ENCODE measurements around the gene CAMP.
A peak's percentile ranks its signal among the peaks of the same experiment; 100 is the strongest.
"Not testable (repeated sequence)": the region's sequence is repeated elsewhere in the genome, so short reads cannot be mapped to it uniquely, and the experiment has no call there.

CAMP gene

GRCh38 chr3:48222616-48223513 is at the start of gene CAMP:
TSS of gene CAMP (plus strand) at chr3:48223495. CDS start at chr3:48223512, 17 bp downstream.
- DNase-seq (ENCODE audit: low read depth in 2 of 3, low spot score in 1 of 3): no peak

- DNase-seq (ENCODE audit: low read depth in 2 of 3, low spot score in 1 of 3): no peak
These were observed 45.2 kb upstream of the CAMP start for GRCh38 chr3:48178072-48178471.

DNA sequence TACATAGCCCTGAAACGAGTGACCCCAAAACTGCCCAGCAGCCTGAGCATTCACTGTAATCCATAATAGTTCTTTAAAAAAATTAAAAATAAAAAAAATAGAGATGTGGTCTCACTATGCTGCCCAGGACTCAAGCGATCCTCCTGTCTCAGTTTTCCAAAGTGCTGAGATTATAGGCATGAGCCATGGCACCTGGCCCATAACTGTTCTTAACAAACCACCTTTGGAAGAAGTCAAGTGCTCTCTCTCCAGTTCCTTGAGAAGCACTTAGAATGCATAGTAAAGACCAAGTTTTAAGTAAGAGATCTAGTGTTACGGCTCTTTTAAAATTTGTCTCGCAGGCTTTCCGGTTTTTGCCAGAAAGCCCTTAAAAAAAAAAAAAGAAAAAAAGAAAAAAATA is 43.3 kb upstream of the CAMP start:
- DNase-seq (ENCODE audit: low read depth in 2 of 3, low spot score in 1 of 3): no peak

- no peak for DNase-seq (ENCODE audit: low read depth in 2 of 3, low spot score in 1 of 3)
These were observed 42.6 kb upstream of the CAMP start for GRCh38 chr3:48180531-48181253.

DNA sequence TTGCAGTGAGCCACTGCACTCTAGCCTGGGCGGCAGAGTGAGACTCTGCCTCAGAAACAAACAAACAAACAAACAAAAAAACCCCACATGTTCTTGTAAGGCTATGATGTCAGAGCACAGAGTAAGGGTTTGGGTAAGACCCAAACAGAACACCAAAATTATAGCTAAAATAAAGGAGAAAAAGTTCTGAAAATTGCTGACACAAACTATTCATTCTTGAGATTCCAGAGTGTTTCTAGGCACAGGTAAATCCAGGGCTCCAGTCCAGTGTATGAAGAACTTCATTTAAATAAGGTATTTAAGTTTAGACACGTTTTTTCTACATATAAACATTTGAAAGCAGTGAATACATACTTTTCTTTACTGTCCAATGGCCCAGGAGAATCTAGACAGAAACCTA is 39.0 kb upstream of the CAMP start:
- no peak for DNase-seq (ENCODE audit: low read depth in 2 of 3, low spot score in 1 of 3)

GRCh38 chr3:48185129-48185528 is 38.2 kb upstream of the CAMP start:
- DNase-seq (ENCODE audit: low read depth in 2 of 3, low spot score in 1 of 3): no peak

DNA sequence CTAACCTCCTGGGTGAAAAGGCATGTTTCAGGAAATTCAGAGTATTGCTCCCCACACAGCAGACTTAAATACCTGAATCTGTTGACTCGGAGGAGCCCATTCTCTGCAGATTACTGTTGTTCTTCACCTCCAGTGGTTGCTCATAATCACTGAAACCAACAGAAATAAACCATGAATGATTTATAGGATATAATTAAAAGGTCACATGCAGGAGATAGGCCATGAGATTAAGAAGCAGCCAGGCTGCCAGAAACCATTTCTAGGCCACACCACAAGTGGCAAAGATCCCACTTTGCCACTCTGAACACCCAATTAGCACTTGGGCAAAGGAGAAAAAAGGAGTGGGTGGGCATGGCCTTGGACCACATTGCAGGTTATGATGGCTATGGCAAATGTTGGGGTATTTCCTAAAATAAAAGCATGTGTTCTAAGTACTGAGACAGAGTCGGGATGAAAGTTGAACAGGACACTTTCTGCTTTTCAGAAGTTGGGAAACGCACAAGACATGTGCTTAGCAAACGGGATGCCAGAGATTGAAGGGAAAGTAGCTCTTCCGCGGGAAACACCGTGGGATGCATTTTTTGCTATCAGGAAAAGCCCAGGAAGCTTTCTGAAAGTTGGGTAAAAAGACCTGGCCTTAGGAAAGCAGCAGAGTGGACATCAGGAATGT is 36.5 kb upstream of the CAMP start:
- DNase-seq (ENCODE audit: low read depth in 2 of 3, low spot score in 1 of 3): no peak

GRCh38 chr3:48187301-48187578 is 36.1 kb upstream of the CAMP start:
- DNase-seq (ENCODE audit: low read depth in 2 of 3, low spot score in 1 of 3): no peak

- DNase-seq (ENCODE audit: low read depth in 2 of 3, low spot score in 1 of 3): peak in 2 of 3 donors; percentile 11 to 33
These were observed 35.6 kb upstream of the CAMP start for GRCh38 chr3:48187579-48188265.

DNA sequence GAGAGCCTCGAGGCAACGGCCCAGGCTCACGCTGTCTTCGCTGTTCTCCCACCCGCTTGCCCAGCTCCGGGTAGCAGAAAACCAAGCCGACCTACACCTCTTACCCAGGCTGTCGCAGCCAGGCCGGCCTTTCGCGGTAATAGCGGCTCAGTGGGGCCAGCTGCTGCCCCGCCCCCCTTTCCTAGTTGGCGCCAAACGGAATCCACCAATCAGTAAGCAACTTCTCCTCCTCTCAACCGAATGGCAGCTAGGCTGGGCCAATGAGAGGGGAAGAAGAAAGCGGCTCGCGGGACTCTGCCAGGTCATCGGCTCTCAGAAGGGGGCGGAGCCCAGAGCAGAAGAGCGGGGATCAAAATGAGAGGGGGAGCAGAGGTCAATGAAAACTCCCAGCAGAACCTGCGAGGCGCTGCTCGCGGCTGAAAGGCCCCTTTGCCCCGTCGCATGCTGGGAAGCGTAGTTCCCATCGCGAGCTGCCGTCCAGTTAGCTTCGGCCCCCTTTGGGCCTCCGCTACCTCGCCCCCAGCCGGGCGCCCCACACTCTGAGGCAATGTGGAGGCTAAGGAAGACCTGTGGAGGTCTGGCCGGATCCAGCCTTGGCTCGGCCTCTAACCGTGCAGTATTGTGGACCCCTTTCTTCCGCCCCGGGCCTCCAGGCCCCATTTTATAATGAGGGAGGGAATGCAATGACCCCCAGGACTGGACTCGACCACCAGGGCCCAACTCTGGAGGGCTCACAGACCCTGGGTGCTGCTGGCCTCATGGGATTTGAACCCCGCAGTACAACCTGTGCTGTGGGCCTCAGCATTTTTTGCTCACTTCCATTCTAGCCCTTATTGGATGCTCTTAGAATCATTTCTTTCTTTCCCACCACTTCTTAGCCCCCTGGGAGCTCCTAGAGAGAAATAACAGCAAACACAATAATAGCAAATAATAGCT is 34.8 kb upstream of the CAMP start, which contains the start of gene CDC25A:
Gene CDC25A (minus strand): TSS at position 152 of the 936 bp plus-strand sequence. CDS start 470 bp downstream, outside the sequence.
- DNase-seq (ENCODE audit: low read depth in 2 of 3, low spot score in 1 of 3): peak; percentile 89 to 96 (median 91)

- no peak for DNase-seq (ENCODE audit: low read depth in 2 of 3, low spot score in 1 of 3)
These were observed 34.0 kb upstream of the CAMP start for GRCh38 chr3:48189321-48189720.

DNA sequence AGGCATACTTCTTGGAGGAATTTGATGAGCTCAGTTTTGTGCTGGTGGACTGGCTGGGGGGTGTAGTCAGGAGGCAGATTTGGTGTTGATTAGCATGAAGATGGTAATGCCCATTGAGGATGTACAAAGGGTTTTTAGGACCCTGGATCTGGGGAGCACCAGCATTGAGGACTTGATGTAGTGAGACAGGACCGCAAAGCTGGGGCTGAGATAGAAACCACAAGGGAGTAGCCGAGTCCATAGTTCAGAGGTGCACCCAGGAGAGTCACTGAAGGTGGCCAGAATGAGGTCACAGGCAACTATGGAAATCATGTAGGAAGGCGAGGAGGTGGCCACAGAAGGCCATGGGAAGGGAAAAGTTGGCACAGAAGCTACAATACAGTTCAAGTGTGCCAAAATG is 32.4 kb upstream of the CAMP start:
- no peak for DNase-seq (ENCODE audit: low read depth in 2 of 3, low spot score in 1 of 3)

- peak in 2 of 3 donors; percentile 14 to 15 for DNase-seq (ENCODE audit: low read depth in 2 of 3, low spot score in 1 of 3)
These were observed 28.7 kb upstream of the CAMP start for GRCh38 chr3:48194446-48195071.

DNA sequence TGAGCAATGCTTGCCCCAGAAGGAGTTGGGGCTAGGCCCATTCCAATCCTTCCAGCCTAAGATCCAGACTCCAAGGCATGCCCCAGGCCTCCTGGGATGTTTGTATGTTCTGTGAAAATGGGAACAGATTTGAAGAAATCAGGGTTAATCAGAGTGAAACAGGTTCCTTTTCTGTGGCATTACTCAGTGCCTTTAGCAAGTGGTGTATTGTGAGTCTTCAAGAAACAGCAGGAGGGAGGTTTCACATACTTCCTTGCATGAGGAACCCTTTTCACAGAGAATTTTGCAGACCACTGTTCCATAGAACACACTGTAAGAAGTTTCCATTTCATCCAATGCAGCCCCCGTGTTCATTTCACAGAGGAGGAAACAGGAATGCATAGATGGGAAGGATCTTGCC is 26.7 kb upstream of the CAMP start:
- DNase-seq (ENCODE audit: low read depth in 2 of 3, low spot score in 1 of 3): no peak

- DNase-seq (ENCODE audit: low read depth in 2 of 3, low spot score in 1 of 3): no peak
These were observed 24.2 kb upstream of the CAMP start for GRCh38 chr3:48199117-48199516.

DNA sequence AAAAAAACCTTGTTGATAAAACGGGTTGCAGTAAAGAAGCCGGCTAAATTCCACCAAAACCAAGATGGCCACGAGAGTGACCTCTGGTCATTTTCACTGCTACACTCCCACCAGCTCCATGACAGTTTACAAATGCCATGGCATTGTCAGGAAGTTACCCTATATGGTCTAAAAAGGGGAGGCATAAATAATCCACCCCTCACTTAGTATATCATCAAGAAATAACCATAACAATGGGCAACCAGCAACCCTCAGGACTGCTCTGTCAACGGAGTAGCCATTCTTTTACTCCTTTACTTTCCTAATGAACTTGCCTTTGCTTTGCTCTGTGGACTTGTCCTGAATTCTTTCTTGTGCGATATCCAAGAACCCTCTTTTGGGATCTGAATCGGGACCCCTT is 20.7 kb upstream of the CAMP start:
- no peak for DNase-seq (ENCODE audit: low read depth in 2 of 3, low spot score in 1 of 3)

DNA sequence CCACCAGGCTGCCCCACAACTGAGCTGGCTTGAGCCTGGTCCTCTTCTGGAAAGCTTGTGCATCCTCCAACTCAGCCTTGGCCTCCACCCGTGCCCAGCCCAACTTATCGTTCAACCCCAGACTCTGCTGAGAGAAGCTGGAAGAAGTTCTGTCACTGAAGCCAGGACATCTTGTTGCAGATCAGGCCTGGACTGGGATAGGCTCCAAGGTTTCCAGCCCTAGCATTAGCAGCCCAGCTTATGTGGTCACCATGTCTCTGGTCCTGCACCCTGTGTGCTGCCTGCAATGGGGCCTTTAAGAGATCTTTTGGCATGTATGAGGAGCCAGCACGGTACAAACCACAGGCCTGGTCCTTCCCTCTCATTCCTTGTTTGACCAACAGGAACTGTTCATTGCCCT is 15.2 kb upstream of the CAMP start:
- no peak for DNase-seq (ENCODE audit: low read depth in 2 of 3, low spot score in 1 of 3)

- no peak for DNase-seq (ENCODE audit: low read depth in 2 of 3, low spot score in 1 of 3)
These were observed 13.8 kb upstream of the CAMP start for GRCh38 chr3:48209445-48209844.

DNA sequence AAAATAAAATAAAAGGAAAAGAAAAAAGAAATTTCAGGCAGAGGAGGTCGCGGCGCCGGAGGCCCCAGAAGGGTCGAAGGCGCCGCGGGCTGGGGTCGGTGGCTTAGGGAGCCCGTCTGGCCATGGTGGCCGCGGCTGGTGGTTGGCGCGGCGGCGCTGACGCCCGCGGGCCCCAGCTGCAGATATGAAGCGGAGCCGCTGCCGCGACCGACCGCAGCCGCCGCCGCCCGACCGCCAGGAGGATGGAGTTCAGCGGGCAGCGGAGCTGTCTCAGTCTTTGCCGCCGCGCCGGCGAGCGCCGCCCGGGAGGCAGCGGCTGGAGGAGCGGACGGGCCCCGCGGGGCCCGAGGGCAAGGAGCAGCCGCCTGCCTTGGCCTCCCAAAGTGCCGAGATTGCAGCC is 12.8 kb upstream of the CAMP start:
- not testable (repeated sequence) for DNase-seq (ENCODE audit: low read depth in 2 of 3, low spot score in 1 of 3)

GRCh38 chr3:48211776-48212175 is 11.5 kb upstream of the CAMP start:
- not testable (repeated sequence) for DNase-seq (ENCODE audit: low read depth in 2 of 3, low spot score in 1 of 3)
